Stomach (tissue), 4 donors: Measurements from ENCODE around the gene HMCES.

Experiments
- EP300 ChIP-seq: sonication (generic); formaldehyde crosslinking; IDR thresholded peaks from one replicate; pipeline ENCODE4 v1.6.1; 2017; ENCODE audit warnings: antibody characterized with exemption
- POLR2A ChIP-seq, 4 donors: fragments of 450-650 bp; IDR thresholded peaks; one replicate each; pipeline ENCODE4 v1.6.1; 2016; ENCODE audit warnings: antibody characterized with exemption in 4 of 4, control low read depth in 2 of 4, mild to moderate bottlenecking in 1 of 4, moderate library complexity in 1 of 4
- POLR2AphosphoS5 ChIP-seq, 3 donors: sonication (generic); formaldehyde crosslinking; IDR thresholded peaks; one replicate each; pipeline ENCODE4 v1.6.1; 2016; ENCODE audit warnings: antibody characterized with exemption in 3 of 3
- TF ChIP-seq, protein P1 (sequence below), 7 experiments: fragments of 450-650 bp in 4 of 7; fragments of 200-600 bp in 3 of 7; sonication (generic) in 3 of 7; IDR thresholded peaks; one replicate each; pipeline ENCODE4 v1.5.1; 2016 to 2019; ENCODE audit warnings: antibody characterized with exemption in 7 of 7, control low read depth in 2 of 7, mild to moderate bottlenecking in 1 of 7

DNA sequence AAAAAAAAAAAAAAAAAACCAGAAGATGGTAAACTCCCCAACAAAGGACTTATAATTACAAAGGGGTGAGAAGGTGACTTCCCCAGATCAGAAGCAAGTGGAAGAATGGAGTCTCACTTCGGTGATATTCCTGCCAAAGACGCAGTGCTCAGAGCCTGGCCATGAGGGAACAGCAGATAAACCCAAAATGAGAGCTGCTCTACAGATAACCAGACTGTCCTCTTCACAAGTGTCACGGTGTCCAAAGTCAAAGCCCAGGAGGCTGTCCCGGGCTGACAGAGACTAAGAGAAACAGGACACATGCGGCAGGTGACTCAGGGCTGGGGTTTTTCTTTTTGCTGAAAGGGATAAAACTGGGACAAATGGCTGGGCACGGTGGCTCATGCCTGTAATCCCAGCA lies 48.8 kb downstream of the HMCES start:
- TF ChIP-seq POLR2AphosphoS5 (IDR thresholded peaks at IDR 0.05), result no peak
- TF ChIP-seq, protein P1, sequence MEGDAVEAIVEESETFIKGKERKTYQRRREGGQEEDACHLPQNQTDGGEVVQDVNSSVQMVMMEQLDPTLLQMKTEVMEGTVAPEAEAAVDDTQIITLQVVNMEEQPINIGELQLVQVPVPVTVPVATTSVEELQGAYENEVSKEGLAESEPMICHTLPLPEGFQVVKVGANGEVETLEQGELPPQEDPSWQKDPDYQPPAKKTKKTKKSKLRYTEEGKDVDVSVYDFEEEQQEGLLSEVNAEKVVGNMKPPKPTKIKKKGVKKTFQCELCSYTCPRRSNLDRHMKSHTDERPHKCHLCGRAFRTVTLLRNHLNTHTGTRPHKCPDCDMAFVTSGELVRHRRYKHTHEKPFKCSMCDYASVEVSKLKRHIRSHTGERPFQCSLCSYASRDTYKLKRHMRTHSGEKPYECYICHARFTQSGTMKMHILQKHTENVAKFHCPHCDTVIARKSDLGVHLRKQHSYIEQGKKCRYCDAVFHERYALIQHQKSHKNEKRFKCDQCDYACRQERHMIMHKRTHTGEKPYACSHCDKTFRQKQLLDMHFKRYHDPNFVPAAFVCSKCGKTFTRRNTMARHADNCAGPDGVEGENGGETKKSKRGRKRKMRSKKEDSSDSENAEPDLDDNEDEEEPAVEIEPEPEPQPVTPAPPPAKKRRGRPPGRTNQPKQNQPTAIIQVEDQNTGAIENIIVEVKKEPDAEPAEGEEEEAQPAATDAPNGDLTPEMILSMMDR (IDR thresholded peaks at IDR 0.05), result no peak
- no peak for TF ChIP-seq POLR2A (IDR thresholded peaks at IDR 0.05)
- no peak for TF ChIP-seq EP300
